ENCODE measurements around the gene NKX2-4. TPM values are rescaled to one million over a fixed set of nuclear protein-coding genes. Genes with fewer than 3 reads are reported as not detected.

NKX2-4 gene
- total and polyA plus RNA-seq, 2 of the 13 experiments (the other 11 are each of a cell fraction or from before 2014, with no cell fraction given), result not detected

GRCh38 chr20:21357844-21358243, 39.5 kb downstream of the NKX2-4 start (continued):
- TF ChIP-seq FOXJ3 (CRISPR knock-in tag; IDR thresholded peaks at IDR 0.05; ENCODE audit: borderline replicate concordance) (peak; percentile 26; the same call in 1 of the 2 replicates), BCL6 (CRISPR knock-in tag; IDR thresholded peaks at IDR 0.05) (peak; percentile 43; the same call in 1 of the 2 replicates), RFX3 (CRISPR knock-in tag; IDR thresholded peaks at IDR 0.05) (peak; percentile 79), SIX4 (CRISPR knock-in tag; IDR thresholded peaks at IDR 0.05) (peak; percentile 24; the same call in 1 of the 2 replicates), MYC (CRISPR knock-in tag; IDR thresholded peaks at IDR 0.05; ENCODE audit: borderline replicate concordance) (no peak), MXI1 (IDR thresholded peaks at IDR 0.05; ENCODE audit: borderline replicate concordance, low read depth, low read length) (0 out of 3 replicates have a peak, but pooled peaks have one; percentile 15), SNAI1 (CRISPR knock-in tag; IDR thresholded peaks at IDR 0.05; ENCODE audit: borderline replicate concordance) (no peak), SAP130 (CRISPR knock-in tag; IDR thresholded peaks at IDR 0.05; ENCODE audit: low read depth) (peak; percentile 73), MIXL1 (CRISPR knock-in tag; IDR thresholded peaks at IDR 0.05) (peak; percentile 84), ZFP82 (CRISPR knock-in tag; IDR thresholded peaks at IDR 0.05; ENCODE audit: borderline replicate concordance) (no peak), RFX1 (IDR thresholded peaks at IDR 0.05) (peak; percentile 80), HNF4A (CRISPR knock-in tag; IDR thresholded peaks at IDR 0.05) (peak; percentile 26), PBX2 (CRISPR knock-in tag; IDR thresholded peaks at IDR 0.05) (no peak), ATAD3A (CRISPR knock-in tag; IDR thresholded peaks at IDR 0.05) (no peak), GABPA (IDR thresholded peaks at IDR 0.05; ENCODE audit: low read depth, low read length) (no peak), GABPA (CRISPR knock-in tag; IDR thresholded peaks at IDR 0.05; ENCODE audit: low read depth) (0 out of 2 replicates have a peak, but pooled peaks have one; percentile 7), SOX13 (IDR thresholded peaks at IDR 0.05) (no peak), SOX13 (CRISPR knock-in tag; conservative IDR thresholded peaks at IDR 0.05 in 1 of 2, IDR thresholded peaks at IDR 0.05 in 1 of 2) (peak in 1 of 2 experiments; percentile 31; a peak in 1 of 4 replicates)
- TF ChIP-seq, protein P1, sequence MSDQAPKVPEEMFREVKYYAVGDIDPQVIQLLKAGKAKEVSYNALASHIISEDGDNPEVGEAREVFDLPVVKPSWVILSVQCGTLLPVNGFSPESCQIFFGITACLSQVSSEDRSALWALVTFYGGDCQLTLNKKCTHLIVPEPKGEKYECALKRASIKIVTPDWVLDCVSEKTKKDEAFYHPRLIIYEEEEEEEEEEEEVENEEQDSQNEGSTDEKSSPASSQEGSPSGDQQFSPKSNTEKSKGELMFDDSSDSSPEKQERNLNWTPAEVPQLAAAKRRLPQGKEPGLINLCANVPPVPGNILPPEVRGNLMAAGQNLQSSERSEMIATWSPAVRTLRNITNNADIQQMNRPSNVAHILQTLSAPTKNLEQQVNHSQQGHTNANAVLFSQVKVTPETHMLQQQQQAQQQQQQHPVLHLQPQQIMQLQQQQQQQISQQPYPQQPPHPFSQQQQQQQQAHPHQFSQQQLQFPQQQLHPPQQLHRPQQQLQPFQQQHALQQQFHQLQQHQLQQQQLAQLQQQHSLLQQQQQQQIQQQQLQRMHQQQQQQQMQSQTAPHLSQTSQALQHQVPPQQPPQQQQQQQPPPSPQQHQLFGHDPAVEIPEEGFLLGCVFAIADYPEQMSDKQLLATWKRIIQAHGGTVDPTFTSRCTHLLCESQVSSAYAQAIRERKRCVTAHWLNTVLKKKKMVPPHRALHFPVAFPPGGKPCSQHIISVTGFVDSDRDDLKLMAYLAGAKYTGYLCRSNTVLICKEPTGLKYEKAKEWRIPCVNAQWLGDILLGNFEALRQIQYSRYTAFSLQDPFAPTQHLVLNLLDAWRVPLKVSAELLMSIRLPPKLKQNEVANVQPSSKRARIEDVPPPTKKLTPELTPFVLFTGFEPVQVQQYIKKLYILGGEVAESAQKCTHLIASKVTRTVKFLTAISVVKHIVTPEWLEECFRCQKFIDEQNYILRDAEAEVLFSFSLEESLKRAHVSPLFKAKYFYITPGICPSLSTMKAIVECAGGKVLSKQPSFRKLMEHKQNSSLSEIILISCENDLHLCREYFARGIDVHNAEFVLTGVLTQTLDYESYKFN (CRISPR knock-in tag; conservative IDR thresholded peaks at IDR 0.05), result peak; percentile 53
- TF ChIP-seq, protein P2, sequence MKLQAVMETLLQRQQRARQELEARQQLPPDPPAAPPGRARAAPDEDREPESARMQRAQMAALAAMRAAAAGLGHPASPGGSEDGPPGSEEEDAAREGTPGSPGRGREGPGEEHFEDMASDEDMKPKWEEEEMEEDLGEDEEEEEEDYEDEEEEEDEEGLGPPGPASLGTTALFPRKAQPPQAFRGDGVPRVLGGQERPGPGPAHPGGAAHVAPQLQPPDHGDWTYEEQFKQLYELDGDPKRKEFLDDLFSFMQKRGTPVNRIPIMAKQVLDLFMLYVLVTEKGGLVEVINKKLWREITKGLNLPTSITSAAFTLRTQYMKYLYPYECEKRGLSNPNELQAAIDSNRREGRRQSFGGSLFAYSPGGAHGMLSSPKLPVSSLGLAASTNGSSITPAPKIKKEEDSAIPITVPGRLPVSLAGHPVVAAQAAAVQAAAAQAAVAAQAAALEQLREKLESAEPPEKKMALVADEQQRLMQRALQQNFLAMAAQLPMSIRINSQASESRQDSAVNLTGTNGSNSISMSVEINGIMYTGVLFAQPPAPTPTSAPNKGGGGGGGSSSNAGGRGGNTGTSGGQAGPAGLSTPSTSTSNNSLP (IDR thresholded peaks at IDR 0.05; ENCODE audit: low read depth, low read length), result peak; percentile 71; the same call in 1 of the 2 replicates
- TF ChIP-seq, protein P3, sequence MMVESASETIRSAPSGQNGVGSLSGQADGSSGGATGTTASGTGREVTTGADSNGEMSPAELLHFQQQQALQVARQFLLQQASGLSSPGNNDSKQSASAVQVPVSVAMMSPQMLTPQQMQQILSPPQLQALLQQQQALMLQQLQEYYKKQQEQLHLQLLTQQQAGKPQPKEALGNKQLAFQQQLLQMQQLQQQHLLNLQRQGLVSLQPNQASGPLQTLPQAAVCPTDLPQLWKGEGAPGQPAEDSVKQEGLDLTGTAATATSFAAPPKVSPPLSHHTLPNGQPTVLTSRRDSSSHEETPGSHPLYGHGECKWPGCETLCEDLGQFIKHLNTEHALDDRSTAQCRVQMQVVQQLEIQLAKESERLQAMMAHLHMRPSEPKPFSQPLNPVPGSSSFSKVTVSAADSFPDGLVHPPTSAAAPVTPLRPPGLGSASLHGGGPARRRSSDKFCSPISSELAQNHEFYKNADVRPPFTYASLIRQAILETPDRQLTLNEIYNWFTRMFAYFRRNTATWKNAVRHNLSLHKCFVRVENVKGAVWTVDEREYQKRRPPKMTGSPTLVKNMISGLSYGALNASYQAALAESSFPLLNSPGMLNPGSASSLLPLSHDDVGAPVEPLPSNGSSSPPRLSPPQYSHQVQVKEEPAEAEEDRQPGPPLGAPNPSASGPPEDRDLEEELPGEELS (CRISPR knock-in tag; IDR thresholded peaks at IDR 0.05), result peak; percentile 39; the same call in 1 of the 2 replicates

Measured in HepG2 (cell line).